ENCODE measurements around the gene CABP7. TPM values are rescaled to one million over a fixed set of nuclear protein-coding genes. Genes with fewer than 3 reads are reported as not detected.
A peak's percentile ranks its signal among the peaks of the same experiment; 100 is the strongest.

The CABP7 gene
- total RNA-seq, 1 experiment from 2014 or later, result 2.1 TPM

DNA sequence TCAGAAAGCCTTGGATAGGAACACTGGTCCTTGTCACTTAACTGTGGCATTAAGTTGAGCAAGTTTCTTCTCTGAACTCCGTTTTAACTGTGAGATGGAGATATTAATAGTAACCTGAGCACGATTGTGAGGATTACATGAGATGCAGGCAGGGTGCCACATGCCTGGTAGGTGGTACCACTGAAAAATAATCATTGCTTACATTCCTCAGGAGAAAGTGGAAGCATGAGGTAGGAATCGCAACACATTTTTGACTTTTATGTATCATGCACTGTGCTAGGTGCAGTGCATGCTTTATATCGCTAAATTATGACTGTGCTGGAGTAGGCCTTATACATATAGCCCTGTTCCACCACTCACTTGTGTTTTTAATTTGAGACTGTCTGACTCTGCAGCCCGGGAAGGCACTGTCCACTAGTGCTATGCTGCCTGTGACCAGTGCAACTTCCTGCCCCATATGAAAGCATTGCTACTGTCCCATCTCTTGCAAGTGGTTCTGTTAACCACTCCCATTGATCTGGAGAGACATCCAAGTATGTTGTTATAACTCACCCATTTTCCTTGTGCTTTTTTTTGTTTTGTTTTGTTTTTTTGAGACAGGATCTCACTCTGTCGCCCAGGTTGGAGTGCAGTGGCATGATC is 48.4 kb downstream of the CABP7 start:
- ATAC-seq, result no peak
- no TSS peak for BruUV-seq (replicated peaks)
- no peak for TF ChIP-seq POLR2AphosphoS5 (IDR thresholded peaks at IDR 0.05; ENCODE audit: low read depth, low read length)
- TF ChIP-seq SIN3A (IDR thresholded peaks at IDR 0.05; ENCODE audit: borderline replicate concordance, insufficient read depth, low read depth, low read length), result no peak
- TF ChIP-seq, protein P1, sequence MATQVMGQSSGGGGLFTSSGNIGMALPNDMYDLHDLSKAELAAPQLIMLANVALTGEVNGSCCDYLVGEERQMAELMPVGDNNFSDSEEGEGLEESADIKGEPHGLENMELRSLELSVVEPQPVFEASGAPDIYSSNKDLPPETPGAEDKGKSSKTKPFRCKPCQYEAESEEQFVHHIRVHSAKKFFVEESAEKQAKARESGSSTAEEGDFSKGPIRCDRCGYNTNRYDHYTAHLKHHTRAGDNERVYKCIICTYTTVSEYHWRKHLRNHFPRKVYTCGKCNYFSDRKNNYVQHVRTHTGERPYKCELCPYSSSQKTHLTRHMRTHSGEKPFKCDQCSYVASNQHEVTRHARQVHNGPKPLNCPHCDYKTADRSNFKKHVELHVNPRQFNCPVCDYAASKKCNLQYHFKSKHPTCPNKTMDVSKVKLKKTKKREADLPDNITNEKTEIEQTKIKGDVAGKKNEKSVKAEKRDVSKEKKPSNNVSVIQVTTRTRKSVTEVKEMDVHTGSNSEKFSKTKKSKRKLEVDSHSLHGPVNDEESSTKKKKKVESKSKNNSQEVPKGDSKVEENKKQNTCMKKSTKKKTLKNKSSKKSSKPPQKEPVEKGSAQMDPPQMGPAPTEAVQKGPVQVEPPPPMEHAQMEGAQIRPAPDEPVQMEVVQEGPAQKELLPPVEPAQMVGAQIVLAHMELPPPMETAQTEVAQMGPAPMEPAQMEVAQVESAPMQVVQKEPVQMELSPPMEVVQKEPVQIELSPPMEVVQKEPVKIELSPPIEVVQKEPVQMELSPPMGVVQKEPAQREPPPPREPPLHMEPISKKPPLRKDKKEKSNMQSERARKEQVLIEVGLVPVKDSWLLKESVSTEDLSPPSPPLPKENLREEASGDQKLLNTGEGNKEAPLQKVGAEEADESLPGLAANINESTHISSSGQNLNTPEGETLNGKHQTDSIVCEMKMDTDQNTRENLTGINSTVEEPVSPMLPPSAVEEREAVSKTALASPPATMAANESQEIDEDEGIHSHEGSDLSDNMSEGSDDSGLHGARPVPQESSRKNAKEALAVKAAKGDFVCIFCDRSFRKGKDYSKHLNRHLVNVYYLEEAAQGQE (IDR thresholded peaks at IDR 0.05; ENCODE audit: insufficient read depth in 1 of 2, low read depth in 2 of 2, low read length in 1 of 2), result no peak
- TF ChIP-seq, protein P2, sequence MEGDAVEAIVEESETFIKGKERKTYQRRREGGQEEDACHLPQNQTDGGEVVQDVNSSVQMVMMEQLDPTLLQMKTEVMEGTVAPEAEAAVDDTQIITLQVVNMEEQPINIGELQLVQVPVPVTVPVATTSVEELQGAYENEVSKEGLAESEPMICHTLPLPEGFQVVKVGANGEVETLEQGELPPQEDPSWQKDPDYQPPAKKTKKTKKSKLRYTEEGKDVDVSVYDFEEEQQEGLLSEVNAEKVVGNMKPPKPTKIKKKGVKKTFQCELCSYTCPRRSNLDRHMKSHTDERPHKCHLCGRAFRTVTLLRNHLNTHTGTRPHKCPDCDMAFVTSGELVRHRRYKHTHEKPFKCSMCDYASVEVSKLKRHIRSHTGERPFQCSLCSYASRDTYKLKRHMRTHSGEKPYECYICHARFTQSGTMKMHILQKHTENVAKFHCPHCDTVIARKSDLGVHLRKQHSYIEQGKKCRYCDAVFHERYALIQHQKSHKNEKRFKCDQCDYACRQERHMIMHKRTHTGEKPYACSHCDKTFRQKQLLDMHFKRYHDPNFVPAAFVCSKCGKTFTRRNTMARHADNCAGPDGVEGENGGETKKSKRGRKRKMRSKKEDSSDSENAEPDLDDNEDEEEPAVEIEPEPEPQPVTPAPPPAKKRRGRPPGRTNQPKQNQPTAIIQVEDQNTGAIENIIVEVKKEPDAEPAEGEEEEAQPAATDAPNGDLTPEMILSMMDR (IDR thresholded peaks at IDR 0.05), result no peak
- TF ChIP-seq TCF7L2 (IDR thresholded peaks at IDR 0.05; ENCODE audit: low read depth, low read length), result no peak
- no peaks in the 10 kb centered on the region for H3K9me3 ChIP-seq (ENCODE audit: control insufficient read depth, insufficient read depth, low read depth, low read length)
- intact Hi-C loops (cut with micrococcal nuclease; ENCODE audit: unreplicated experiment), result no loop called here
- in situ Hi-C loops (cut with HindIII; ENCODE audit: low pct_unique_long_range_greater_than_20kb, low sequenced_read_pairs), result no loop called here
- H3K27me3 ChIP-seq (ENCODE audit: control insufficient read depth, insufficient read depth, low read length), result no peaks in the 10 kb centered on the region
- peak overlapping the region; percentile 97 to 98 for H3K4me3 ChIP-seq (ENCODE audit: low read depth in 2 of 2, low read length in 2 of 2)
- POLR2A ChIA-PET, result no interaction called here
- CTCF ChIA-PET, result no interaction called here
- H3K4me1 ChIP-seq (ENCODE audit: control insufficient read depth, insufficient read depth, low read length), result peaks cover 5% of the 10 kb centered on the region
- H3K36me3 ChIP-seq (ENCODE audit: control insufficient read depth, insufficient read depth, low read length), result no peaks in the 10 kb centered on the region; the same call in 1 of the 2 replicates
- peak overlapping the region; percentile 96 for H3K27ac ChIP-seq (ENCODE audit: low read length)
- no peak for DNase-seq (ENCODE audit: low read depth, low spot score)

DNA sequence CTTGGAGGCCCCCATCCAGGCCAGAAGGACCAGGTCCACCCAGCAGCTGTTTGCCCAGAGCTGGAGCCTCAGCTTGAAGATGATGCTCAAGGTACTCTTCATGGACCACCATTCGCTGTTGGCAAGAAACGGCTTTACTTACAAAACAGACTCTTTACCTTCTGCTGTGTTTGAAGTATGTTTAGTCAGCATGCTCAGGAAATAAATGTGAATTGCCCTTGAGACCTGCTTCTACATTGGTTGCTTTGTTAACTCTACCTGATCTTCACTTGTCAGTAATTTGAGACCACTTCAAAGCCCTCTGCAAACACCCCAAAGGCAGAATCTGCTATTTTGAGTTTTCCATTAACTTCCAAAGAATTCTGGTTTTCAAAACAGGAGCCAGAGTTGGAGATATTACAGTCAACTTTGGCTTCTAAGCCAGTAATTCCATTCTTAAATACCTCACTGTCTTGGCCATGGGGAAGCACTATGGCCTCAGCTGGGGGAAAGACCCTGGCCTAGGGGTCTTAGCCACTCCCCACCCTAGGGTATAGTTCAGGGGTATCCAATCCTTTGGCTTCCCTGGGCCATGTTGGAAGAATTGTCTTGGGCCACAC is 50.0 kb downstream of the CABP7 start:
- ATAC-seq, result no peak
- intact Hi-C loops (cut with micrococcal nuclease; ENCODE audit: unreplicated experiment) (no loop called here), in situ Hi-C loops (cut with HindIII; ENCODE audit: low pct_unique_long_range_greater_than_20kb, low sequenced_read_pairs) (no loop called here)
- no peak for DNase-seq (ENCODE audit: low read depth, low spot score)
- Histone ChIP-seq H3K4me3 (ENCODE audit: low read depth in 2 of 2, low read length in 2 of 2) (no peak overlapping the region), H3K36me3 (ENCODE audit: control insufficient read depth, insufficient read depth, low read length) (no peaks in the 10 kb centered on the region; the same call in 1 of the 2 replicates), H3K27ac (ENCODE audit: low read length) (no peak overlapping the region), H3K27me3 (ENCODE audit: control insufficient read depth, insufficient read depth, low read length) (no peaks in the 10 kb centered on the region), H3K9me3 (ENCODE audit: control insufficient read depth, insufficient read depth, low read depth, low read length) (no peaks in the 10 kb centered on the region), H3K4me1 (ENCODE audit: control insufficient read depth, insufficient read depth, low read length) (peaks cover 8% of the 10 kb centered on the region)
- TF ChIP-seq TCF7L2 (IDR thresholded peaks at IDR 0.05; ENCODE audit: low read depth, low read length), result no peak
- TF ChIP-seq, protein P2 (IDR thresholded peaks at IDR 0.05), result no peak
- TF ChIP-seq, protein P1 (IDR thresholded peaks at IDR 0.05; ENCODE audit: insufficient read depth in 1 of 2, low read depth in 2 of 2, low read length in 1 of 2), result no peak
- no peak for TF ChIP-seq SIN3A (IDR thresholded peaks at IDR 0.05; ENCODE audit: borderline replicate concordance, insufficient read depth, low read depth, low read length)
- TF ChIP-seq POLR2AphosphoS5 (IDR thresholded peaks at IDR 0.05; ENCODE audit: low read depth, low read length), result no peak
- CTCF ChIA-PET, result no interaction called here
- BruUV-seq (replicated peaks), result no TSS peak
- POLR2A ChIA-PET, result no interaction called here

All from Panc1 (cell line).